Inflammatory macrophage (primary cell): ENCODE data around the gene FLT4.
A peak's percentile ranks its signal among the peaks of the same experiment; 100 is the strongest.
"Not testable (repeated sequence)": the region's sequence is repeated elsewhere in the genome, so short reads cannot be mapped to it uniquely, and the experiment has no call there.

Experiments
- DNase-seq, 2 donors: peaks; one replicate each; pipeline ENCODE4 v3.0.0-alpha.2; 2020 to 2022

FLT4 gene

DNA sequence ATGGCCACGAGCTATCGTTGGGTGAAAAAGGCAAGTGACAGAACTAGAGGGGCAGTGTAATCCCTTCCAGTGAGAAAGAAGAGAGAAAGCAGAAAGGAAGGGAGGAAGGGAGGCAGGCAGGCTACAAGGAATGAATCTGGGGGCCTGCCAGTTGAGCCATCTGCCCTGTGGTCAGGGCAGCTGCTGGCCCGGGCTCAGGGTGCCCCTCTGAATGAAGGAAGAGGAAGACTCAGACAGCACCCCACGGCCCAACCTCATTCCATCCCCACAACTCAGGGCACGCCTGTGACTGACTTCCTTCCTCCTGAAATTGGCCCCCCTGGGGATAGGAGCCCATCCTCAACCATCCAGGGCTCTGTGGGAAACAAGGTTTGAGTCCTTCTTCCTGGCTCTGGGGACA, 20.3 kb upstream of the FLT4 start:
- DNase-seq, result no peak

DNA sequence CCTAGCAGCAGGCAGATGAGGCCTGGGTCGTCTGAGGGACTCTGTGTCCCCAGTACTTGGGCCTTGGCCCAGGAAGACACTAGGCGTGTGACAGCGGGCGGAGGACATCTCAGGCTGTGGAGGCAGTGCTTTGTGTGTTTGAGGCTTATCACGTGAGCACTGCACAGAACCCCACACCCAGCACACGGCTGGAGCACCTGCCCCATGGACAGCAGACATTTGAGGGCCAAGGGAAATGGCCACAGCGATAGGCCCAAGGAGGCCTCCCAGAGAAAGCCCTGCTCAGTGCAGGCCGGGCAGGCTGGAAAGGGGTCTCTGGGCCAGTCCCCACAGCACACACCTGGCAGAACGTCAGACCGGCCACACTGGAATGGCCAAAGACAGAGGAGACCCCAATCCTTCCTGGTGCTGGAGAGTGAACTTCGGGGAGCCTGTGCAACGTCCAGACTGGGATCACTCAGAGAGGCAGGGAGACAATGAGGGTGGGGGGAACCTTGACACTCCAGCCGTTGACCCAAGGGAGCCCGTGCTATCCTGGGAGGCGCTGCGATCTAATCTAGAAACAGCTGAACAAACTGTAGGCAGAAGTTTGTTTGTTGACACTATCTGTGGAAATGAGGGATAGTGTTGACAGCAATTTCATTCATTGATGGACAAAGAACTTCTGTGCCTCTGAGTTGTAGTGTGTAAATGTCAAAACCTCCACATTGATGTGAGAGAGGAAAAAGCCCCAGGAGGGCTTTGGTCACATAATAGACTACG, 19.6 kb upstream of the FLT4 start:
- no peak for DNase-seq

DNA sequence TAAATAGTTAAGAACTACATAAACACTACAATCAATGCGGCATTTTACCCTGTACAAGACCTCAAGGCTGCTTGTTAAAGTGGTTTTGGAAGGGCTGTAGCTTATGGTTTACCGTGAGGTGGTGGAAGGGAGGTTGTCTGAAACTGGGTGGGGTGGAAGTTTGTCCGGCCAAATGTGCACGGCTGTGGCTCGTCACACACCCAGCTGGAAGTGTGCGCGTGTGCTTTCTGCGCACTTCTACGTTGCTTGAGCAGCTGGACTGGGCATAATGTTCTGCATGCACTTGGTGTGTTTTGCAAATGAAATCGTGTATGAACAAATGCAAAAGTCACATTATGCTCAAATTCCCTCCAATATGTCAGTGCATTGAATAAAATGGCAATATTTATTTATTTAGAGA, 17.4 kb upstream of the FLT4 start:
- no peak for DNase-seq

DNA sequence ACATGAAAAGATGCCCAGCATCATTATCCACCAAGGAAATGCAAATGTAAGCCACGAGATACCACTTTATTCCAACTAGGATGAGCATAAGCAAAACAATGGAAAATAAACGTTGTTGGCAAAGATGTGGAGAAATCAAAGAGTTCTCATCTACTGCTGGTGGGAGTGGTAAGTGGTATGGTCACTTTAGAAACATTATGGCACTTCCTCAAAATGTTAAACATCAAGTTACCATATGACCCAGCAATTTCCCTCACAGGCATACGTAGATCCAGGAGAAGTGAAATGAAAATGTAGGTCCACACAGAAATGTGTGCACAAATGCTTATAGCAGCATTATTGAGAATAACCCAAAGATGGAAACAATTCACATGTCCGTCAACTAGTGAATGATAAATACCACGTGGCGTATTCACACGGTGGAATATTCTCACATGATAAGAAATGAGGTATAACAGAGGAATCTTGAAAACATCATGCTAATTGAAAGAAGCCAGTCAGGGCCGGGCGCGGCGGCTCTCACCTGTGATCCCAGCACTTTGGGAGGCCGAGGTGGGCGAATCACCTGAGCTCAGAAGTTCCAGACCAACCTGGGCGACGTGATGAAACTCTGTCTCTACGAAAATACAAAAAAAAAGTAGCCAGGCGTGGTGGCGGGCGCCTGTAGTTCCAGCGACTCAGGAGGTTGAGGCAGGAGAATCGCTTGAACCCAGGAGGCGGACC, 16.4 kb upstream of the FLT4 start:
- DNase-seq, result peak in 1 of 2 donors; percentile 15

GRCh38 chr5:180658774-180659564, 9.6 kb upstream of the FLT4 start:
- DNase-seq, result no peak

GRCh38 chr5:180655243-180655642, 5.8 kb upstream of the FLT4 start:
- DNase-seq, result not testable (repeated sequence)

DNA sequence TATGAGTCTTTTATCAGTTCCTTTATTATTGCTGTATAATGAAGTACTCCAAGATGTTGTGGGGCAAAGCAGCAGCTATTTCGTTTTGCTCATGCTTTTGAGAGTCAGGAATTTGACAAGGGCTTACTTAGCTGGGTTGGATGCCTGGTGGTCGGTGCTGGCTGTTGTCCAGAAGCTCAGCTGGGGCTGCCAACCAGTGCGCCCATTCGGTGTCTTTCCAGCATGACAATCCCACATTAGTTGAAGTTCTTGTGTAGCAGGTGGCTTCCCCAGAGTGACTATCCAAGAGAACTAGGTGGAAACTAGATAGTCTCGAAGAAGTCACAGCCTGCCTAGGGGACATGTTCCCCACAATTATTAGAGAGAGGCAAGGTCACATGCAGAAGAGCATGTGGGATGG, 3.4 kb upstream of the FLT4 start:
- DNase-seq, result no peak

GRCh38 chr5:180652346-180652745, 2.9 kb upstream of the FLT4 start:
- no peak for DNase-seq

- DNase-seq, result no peak
These were observed 623 bp downstream of the FLT4 start for GRCh38 chr5:180648658-180649296.

- no peak for DNase-seq
These were observed 1.4 kb downstream of the FLT4 start for GRCh38 chr5:180647941-180648500.

DNA sequence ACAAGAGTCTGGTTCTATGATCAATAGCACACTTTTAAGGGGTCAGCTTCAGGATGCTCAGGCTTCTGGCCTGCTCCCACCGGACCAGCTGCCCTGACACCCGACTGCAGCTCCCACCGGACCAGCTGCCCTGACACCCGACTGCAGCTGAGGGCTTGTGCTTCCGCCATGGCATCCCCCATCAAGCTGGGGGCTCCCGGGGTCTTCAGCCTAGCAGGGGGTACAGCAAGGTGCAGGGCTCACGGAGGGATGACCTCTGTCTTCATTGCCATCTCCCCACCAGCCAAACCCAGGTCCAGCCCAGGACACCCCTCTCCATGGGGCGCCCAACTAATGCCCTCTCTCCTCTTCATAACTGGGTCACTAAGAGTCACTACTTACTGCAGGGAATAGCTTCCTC, 1.9 kb downstream of the FLT4 start:
- no peak for DNase-seq

- no peak for DNase-seq
These were observed 2.5 kb downstream of the FLT4 start for GRCh38 chr5:180646963-180647305.

DNA sequence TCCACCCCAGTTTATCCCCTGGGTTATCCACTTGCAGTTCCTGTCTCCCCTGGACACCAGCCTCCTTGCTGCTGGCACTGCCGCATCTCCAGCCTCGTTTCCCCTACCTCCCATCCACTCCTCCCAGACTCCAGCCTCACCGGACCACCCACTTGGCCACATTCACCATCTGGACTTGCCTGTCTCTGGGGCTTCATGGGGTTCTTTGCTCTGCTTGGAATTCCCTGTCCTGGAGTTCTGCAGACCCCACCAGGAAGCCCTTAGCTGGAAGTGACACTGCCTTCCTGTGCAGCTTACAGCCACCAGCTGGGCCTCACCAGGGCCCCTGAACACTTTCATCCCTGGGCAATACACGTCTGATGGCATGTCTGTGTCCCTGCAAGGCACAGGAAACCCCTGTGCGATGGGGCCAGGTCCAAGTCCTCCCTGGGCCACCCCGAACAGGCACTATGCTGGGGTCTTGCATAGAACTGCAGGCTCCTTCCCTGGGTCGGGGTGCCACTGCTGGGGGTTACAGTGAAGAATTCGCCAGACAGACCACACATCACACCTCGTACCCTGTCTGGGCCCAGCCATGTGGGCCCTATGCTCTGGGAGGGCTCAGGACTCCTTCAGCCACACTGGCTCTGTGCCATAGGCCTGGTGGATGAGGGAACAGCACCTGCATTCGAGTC, 3.0 kb downstream of the FLT4 start:
- no peak for DNase-seq

DNA sequence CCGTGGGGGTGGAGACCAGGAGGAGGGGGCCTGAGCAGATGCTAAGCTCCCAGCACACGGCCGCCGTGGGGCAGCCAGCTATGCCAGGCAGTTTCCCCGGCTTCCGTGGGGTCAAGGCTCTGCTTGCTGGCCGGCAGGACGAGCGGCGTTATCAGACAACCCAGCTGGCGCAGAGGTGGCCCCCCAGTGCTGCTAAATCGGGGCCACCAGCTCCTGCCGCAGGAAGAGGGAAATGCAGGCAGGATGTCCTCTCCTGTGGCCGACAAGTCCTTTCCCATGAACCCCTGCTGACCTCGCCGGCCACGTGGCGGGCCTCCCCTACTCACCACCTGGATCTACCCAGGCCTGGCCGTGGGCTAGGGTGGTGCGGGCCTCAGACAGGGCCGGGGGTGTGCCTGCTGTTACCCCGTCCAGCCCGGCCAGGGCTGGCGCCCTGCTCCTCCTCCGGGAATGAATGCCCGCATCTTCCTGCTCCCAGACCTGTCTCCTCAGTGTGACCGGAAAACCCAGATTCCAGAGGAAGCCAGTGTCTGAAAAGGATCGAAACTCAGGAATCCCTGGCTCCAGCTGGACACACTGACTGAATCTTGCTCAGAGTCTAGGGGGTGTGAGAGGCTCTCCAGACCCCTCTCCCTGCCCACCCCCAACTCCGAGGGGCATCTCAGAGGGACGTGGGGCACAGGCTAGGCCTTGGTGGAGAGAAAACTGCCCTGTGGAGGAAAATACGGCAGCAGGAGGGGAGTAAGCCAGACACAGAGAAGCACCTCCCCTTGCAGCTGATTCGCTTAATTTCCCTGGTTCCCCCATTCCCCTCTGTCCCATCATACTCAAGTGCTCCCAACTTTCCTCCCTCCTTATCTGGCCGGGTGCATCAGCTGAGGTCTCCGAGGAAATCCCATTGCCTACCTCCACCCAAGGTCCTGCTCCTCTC, 3.9 kb downstream of the FLT4 start:
- no peak for DNase-seq

GRCh38 chr5:180644825-180645273, 4.6 kb downstream of the FLT4 start:
- no peak for DNase-seq

- no peak for DNase-seq
These were observed 5.1 kb downstream of the FLT4 start for GRCh38 chr5:180644129-180644824.

DNA sequence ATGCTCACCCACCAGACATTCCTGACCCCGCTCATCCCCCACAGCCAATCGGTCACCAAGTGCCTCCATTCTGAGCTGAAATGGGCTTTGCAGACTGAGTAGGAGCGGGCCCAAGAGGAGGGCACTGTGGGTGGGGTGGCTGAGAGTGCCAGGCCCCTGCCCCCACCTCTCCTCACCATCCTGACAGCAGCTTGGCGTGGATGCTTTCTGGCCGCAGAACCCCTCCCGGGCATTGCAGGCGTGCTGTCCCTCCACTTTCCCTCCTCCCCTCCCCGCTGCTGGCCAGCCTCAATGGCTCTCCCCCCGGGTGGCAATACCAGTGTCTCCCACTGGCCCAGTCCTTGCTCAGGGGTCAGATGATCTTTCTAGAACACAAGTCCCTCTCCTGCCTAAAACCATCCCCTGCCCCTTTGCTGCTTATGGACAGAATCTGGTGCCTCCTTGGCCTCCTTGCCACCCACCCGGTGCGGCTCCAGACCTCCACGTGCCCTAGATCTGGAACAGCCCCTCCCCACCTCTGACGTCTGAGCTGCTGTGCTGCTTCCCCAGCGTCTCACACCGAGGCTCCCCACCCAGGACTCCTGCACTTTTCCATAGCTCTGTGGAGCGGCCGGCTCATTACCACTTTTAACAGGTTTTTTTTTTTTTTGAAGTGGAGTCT, 6.1 kb downstream of the FLT4 start:
- DNase-seq, result no peak

GRCh38 chr5:180642779-180643178, 6.6 kb downstream of the FLT4 start:
- DNase-seq, result no peak

GRCh38 chr5:180642181-180642775, 7.1 kb downstream of the FLT4 start:
- no peak for DNase-seq
